Stomach (tissue), 9 donors: ENCODE measurements around the gene CORO7. TPM values are rescaled to one million over a fixed set of nuclear protein-coding genes. Genes with fewer than 3 reads are reported as not detected.

Source experiments
- DNase-seq, 2 donors: peaks; one replicate each; pipeline versions ENCODE4 v3.0.0 to v3.0.0-alpha.2; 2013 to 2019
- H3K27ac ChIP-seq, 5 donors: fragments of 200-600 bp in 4 of 5; sonication (generic) in 4 of 5; one replicate each; pipeline ENCODE4 v1.5.1; 2013 to 2019; ENCODE audit warnings: mild to moderate bottlenecking in 1 of 5, moderate library complexity in 1 of 5
- H3K27me3 ChIP-seq, 3 donors: fragments of 200-600 bp; sonication (generic); one replicate each; pipeline ENCODE4 v1.5.1; 2017 to 2019; ENCODE audit warnings: mixed run types in 1 of 3
- H3K36me3 ChIP-seq, 4 donors: fragments of 200-600 bp; sonication (generic); 1 replicate in 3 of 4; 2 replicates in 1 of 4; pipeline ENCODE4 v1.5.1; 2016 to 2019
- H3K4me1 ChIP-seq, 4 donors: fragments of 200-600 bp; sonication (generic); one replicate each; pipeline ENCODE4 v1.5.1; 2016 to 2019
- H3K4me3 ChIP-seq, 4 donors: fragments of 200-600 bp; sonication (generic) in 3 of 4; one replicate each; pipeline ENCODE4 v1.5.1; 2016 to 2019; ENCODE audit warnings: mild to moderate bottlenecking in 1 of 4
- H3K9me3 ChIP-seq, 4 donors: fragments of 200-600 bp; sonication (generic); one replicate each; pipeline ENCODE4 v1.5.1; 2016 to 2019
- EP300 ChIP-seq: sonication (generic); formaldehyde crosslinking; IDR thresholded peaks from one replicate; pipeline ENCODE4 v1.6.1; 2017; ENCODE audit warnings: antibody characterized with exemption
- POLR2A ChIP-seq, 4 donors: fragments of 450-650 bp; IDR thresholded peaks; one replicate each; pipeline ENCODE4 v1.6.1; 2016; ENCODE audit warnings: antibody characterized with exemption in 4 of 4, control low read depth in 2 of 4, mild to moderate bottlenecking in 1 of 4, moderate library complexity in 1 of 4
- POLR2AphosphoS5 ChIP-seq, 3 donors: sonication (generic); formaldehyde crosslinking; IDR thresholded peaks; one replicate each; pipeline ENCODE4 v1.6.1; 2016; ENCODE audit warnings: antibody characterized with exemption in 3 of 3
- WGBS, 5 donors: extraction: QIAGEN DNeasy Blood & Tissue Kit in 3 of 5; methylation state at CpG; one replicate each; pipeline versions ENCODE4 v1.1.5 to v1.1.7; 2013 to 2018; 5-methylcytosine and 5-hydroxymethylcytosine counted together
- intact Hi-C: fragments of 100-400 bp; cut with DNase I; formaldehyde crosslinking; loops from one replicate; pipeline ENCODE4 v1.15.1; 2023; ENCODE audit warnings: low total_unique reads
- polyA plus RNA-seq, 3 donors: library from polyadenylated mRNA; stranded (reverse); fragments of 200-250 nt; gene quantifications; one replicate each; pipeline ENCODE4 v1.2.3, GENCODE V29; 2013
- total RNA-seq, 5 donors: library from RNA; depleted of rRNA; stranded (reverse); fragments of >200 nt; gene quantifications; one replicate each; pipeline versions ENCODE4 v1.1.0 to v1.2.3, GENCODE V29; 2014 to 2016
- TF ChIP-seq, protein P1 (sequence below), 7 experiments: fragments of 450-650 bp in 4 of 7; fragments of 200-600 bp in 3 of 7; sonication (generic) in 3 of 7; IDR thresholded peaks; one replicate each; pipeline ENCODE4 v1.5.1; 2016 to 2019; ENCODE audit warnings: antibody characterized with exemption in 7 of 7, control low read depth in 2 of 7, mild to moderate bottlenecking in 1 of 7
- donor health status: healthy with polysubstance abuse.
- donor health status: Bipolar disorder and iron deficiency.
- donor health status: healthy.

The CORO7 gene
- total and polyA plus RNA-seq, 8 donors, result 12.5 to 173 (median 17.3) TPM

GRCh38 chr16:4356820-4357219, 59.6 kb downstream of the CORO7 start:
- H3K36me3 ChIP-seq, result peaks cover 10 to 73% (median 61%) of the 10 kb centered on the region in 4 donors
- intact Hi-C loops, result loop anchor here (5.0 kb wide), 1 partner anchor 45 kb away; no protein-coding TSS in a partner anchor

DNA sequence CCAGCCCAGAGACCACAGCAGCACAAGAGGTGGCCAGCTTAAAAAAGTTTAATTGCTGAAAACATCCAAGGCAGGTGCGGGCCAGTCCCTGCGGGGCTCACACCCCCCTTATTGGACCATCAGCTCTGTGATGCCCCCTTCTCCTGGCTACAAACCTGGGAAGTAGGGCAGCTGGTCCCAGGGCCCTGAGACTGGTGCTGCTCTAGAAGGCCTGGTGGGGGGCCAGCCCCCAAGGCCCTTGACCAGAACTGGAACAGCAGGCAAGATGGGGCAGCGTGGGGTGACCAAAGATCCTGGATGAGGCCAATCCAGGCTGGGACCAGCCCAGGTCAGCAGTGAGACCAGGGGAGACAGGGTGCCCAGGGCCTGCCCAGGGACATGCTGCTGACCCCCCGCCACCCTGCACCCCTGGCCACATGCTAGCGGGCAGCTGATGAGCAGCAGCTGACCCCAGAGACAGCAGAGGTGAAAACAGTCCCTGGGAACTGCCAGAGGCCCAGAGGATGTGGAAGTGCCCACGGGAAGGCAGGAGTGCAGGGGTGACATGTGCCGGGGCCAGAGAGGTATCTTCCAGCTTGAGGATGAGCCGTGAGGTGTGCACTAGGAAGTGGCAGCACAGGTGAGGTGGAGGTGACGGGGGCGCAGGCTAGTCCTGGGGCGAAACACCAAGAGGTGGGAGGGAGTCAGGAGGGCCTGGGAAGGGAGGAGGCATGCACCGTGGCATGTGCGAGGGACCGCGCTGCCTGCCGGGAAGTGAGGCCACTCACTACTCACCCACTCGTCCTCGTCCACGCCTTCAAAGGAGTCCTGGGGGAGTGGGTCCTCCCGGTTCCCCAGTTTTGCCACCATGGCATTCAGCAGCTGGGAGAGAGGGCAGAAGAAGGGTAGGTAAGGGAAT, 61.6 kb downstream of the CORO7 start:
- Histone ChIP-seq H3K4me1 (peaks cover 7 to 24% (median 18%) of the 10 kb centered on the region in 4 donors), H3K27me3 (no peaks in the 10 kb centered on the region), H3K27ac (no peak overlapping the region), H3K9me3 (no peaks in the 10 kb centered on the region), H3K4me3 (no peak overlapping the region), H3K36me3 (peaks cover 9 to 54% (median 43%) of the 10 kb centered on the region in 4 donors)
- intact Hi-C loops, result loop anchor here (5.0 kb wide), 1 partner anchor 48 kb away; no protein-coding TSS in a partner anchor
- no peak for DNase-seq
- 93 to 97% (median 96%) methylated on average over 19 to 20 of the region's 20 CpGs for WGBS, 5 donors
- TF ChIP-seq POLR2AphosphoS5 (IDR thresholded peaks at IDR 0.05) (no peak), POLR2A (IDR thresholded peaks at IDR 0.05) (no peak), EP300 (no peak)
- TF ChIP-seq, protein P1, sequence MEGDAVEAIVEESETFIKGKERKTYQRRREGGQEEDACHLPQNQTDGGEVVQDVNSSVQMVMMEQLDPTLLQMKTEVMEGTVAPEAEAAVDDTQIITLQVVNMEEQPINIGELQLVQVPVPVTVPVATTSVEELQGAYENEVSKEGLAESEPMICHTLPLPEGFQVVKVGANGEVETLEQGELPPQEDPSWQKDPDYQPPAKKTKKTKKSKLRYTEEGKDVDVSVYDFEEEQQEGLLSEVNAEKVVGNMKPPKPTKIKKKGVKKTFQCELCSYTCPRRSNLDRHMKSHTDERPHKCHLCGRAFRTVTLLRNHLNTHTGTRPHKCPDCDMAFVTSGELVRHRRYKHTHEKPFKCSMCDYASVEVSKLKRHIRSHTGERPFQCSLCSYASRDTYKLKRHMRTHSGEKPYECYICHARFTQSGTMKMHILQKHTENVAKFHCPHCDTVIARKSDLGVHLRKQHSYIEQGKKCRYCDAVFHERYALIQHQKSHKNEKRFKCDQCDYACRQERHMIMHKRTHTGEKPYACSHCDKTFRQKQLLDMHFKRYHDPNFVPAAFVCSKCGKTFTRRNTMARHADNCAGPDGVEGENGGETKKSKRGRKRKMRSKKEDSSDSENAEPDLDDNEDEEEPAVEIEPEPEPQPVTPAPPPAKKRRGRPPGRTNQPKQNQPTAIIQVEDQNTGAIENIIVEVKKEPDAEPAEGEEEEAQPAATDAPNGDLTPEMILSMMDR (IDR thresholded peaks at IDR 0.05), result no peak

More at GRCh38 chr16:4356820-4357219, 59.6 kb downstream of the CORO7 start:
- Histone ChIP-seq H3K4me1 (peaks cover 0 to 9% (median 3%) of the 10 kb centered on the region in 4 donors), H3K27me3 (no peaks in the 10 kb centered on the region), H3K4me3 (no peak overlapping the region), H3K27ac (no peak overlapping the region), H3K9me3 (no peaks in the 10 kb centered on the region)
- DNase-seq, result no peak
- 95 to 97% (median 96%) methylated on average over 6 to 7 of the region's 7 CpGs for WGBS, 5 donors
- TF ChIP-seq, protein P1 (IDR thresholded peaks at IDR 0.05), result no peak
- TF ChIP-seq POLR2AphosphoS5 (IDR thresholded peaks at IDR 0.05) (no peak), POLR2A (IDR thresholded peaks at IDR 0.05) (no peak), EP300 (no peak)

DNA sequence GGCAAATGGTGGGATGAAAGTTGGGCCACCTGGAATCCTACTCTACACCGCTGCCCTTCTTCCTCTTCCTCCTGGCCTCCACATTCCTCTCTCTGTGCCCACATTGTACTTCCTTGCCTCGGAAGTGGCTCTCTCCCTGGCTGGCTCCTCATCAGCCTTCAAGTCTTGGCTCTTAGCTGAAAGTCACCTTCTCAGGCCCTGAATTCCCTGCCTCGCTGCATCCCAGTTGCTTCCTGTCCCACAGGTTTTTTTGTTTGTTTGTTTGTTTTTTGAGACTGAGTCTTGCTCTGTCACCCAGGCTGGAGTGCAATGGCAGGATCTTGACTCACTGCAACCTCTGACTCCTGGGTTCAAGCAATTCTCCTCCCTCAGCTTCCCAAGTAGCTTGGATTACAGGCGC, 62.7 kb downstream of the CORO7 start:
- Histone ChIP-seq H3K4me3 (no peak overlapping the region), H3K9me3 (no peaks in the 10 kb centered on the region), H3K27me3 (no peaks in the 10 kb centered on the region), H3K27ac (no peak overlapping the region), H3K36me3 (peaks cover 9 to 44% (median 39%) of the 10 kb centered on the region in 4 donors), H3K4me1 (peaks cover 8 to 27% (median 25%) of the 10 kb centered on the region in 4 donors)
- 83 to 93% (median 88%) methylated on average over 4 of the region's 4 CpGs for WGBS, 5 donors
- no peak for DNase-seq
- intact Hi-C loops, result no loop called here
- TF ChIP-seq EP300 (no peak), POLR2A (IDR thresholded peaks at IDR 0.05) (no peak), POLR2AphosphoS5 (IDR thresholded peaks at IDR 0.05) (no peak)
- TF ChIP-seq, protein P1 (IDR thresholded peaks at IDR 0.05), result no peak

DNA sequence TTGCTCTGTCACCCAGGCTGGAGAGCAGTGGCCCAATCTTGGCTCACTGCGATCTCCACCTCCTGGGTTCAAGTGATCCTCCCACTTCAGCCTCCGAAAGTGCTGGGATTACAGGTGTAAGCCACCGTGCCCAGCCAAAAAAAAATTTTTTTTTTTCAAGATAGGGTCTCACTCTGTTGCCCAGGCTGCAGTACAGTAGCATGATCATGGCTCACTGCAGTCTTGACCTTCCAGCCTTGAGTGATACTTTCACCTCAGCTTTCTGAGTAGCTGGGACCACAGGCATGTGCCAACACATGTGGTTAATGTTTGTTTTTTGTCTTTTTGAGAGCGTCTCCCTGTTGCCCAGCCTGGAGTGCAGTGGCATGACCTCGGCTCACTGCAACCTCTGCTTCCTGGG, 63.6 kb downstream of the CORO7 start:
- Histone ChIP-seq H3K36me3 (peaks cover 9 to 36% (median 31%) of the 10 kb centered on the region in 4 donors), H3K4me1 (peaks cover 16 to 36% (median 34%) of the 10 kb centered on the region in 4 donors), H3K27ac (no peak overlapping the region), H3K27me3 (no peaks in the 10 kb centered on the region), H3K9me3 (no peaks in the 10 kb centered on the region), H3K4me3 (no peak overlapping the region)
- no peak for TF ChIP-seq POLR2AphosphoS5 (IDR thresholded peaks at IDR 0.05)
- TF ChIP-seq EP300, result no peak
- TF ChIP-seq, protein P1 (IDR thresholded peaks at IDR 0.05), result no peak
- no peak for TF ChIP-seq POLR2A (IDR thresholded peaks at IDR 0.05)
- intact Hi-C loops, result no loop called here
- DNase-seq, result no peak
- 77 to 89% (median 80%) methylated on average over 5 of the region's 5 CpGs for WGBS, 5 donors
